ENCODE results near the gene UGT2B7.
"Not testable (repeated sequence)": the region's sequence is repeated elsewhere in the genome, so short reads cannot be mapped to it uniquely, and the experiment has no call there.

Gene UGT2B7

GRCh38 chr4:69096111-69096656 is at the start of gene UGT2B7:
Gene UGT2B7, plus strand, starts transcription at chr4:69096474. Its CDS starts 47 bp downstream, at chr4:69096521.
- no peak for DNase-seq

- DNase-seq = no peak
Measured at GRCh38 chr4:69049860-69050259, 46.4 kb upstream of the UGT2B7 start.

- DNase-seq = not testable (repeated sequence)
Measured at GRCh38 chr4:69050853-69051575, 45.3 kb upstream of the UGT2B7 start.

GRCh38 chr4:69051576-69051943 is 44.7 kb upstream of the UGT2B7 start:
- no peak for DNase-seq

DNA sequence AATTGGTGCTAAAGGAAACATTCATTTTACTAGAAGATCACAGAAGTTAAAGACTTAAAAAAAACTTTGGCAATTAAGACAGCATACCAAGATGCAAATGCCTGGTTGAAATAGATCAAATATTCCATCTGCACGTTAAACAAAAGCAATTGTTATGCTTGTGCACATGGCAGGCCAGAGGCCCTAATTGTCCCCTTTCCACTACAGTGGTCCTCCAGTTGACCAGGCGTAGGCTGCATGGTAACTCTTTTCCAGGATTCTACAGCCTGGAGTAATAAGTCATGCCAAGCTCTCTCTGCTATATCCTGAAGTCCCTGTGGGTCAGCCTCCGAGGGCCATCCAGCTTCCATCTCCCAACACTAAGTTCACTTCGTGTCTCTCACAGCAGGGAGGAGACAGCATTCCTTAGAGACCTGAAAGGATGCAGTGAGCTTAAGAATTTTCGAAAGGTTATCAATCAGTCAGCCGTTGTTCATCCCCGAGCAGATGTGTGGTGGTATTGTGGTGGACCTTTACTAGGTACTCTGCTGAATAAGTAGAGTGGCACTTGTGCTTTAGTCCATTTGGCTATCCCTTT is 42.9 kb upstream of the UGT2B7 start:
- not testable (repeated sequence) for DNase-seq

DNA sequence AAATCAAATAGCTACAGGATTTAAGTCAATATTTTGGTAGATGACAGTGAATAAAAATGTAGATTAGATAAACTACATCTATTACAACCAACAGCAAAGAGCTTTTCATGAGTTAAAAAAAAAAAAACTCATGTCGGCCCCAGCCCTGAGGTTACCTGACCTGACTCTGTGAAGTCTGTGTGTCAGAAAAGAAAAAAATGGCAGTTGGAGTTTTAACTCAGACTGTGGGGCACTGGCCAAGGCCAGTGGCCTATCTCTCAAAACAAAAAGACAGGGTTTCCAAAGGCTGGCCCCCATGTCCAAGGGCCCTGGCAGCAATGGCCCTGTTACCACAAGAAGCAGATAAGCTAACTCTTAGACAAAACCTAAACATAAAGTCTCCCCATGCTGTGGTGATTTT is 42.2 kb upstream of the UGT2B7 start:
- DNase-seq = not testable (repeated sequence)

GRCh38 chr4:69054578-69055200 is 41.6 kb upstream of the UGT2B7 start:
- no peak for DNase-seq

GRCh38 chr4:69056150-69056549 is 40.1 kb upstream of the UGT2B7 start:
- no peak for DNase-seq

- DNase-seq = no peak
Measured at GRCh38 chr4:69056921-69057550, 39.2 kb upstream of the UGT2B7 start.

DNA sequence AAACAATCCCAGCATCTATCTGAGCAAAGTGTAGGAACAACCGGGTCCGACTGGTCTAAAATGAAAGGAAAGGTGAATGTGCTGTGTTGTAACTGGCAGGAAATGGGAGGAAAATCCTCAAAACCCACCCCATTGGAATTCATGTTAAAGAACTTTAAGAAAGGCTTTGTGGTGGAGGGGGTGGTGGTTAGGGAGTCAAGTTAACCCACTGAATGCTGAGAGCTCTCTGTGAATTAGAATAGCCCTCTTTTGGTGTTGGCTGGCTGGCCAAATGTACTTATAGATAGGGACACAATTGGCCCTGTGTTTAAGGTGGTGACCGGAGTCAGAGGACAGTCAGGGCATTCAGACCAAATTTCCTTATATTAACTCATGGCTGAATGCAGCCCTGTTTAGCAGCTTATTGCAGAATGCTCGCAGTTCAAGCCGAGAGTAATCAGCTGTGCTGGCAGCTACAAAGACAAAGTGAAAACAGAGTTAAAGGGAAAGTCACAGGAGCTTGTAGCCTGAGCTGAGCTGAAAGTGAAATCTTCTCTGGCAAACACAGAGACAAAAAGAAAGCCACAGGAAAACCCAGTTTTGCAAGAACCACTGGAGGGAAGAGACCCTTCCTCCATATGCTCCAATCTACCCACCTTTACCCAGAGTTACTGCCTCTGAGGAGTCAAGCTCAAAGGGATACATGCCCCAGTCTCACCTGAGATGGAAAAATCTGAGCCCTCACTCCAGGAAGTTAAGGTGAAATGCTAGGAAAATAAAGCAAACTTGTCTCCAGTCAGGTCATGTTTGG is 38.5 kb upstream of the UGT2B7 start:
- no peak for DNase-seq

DNA sequence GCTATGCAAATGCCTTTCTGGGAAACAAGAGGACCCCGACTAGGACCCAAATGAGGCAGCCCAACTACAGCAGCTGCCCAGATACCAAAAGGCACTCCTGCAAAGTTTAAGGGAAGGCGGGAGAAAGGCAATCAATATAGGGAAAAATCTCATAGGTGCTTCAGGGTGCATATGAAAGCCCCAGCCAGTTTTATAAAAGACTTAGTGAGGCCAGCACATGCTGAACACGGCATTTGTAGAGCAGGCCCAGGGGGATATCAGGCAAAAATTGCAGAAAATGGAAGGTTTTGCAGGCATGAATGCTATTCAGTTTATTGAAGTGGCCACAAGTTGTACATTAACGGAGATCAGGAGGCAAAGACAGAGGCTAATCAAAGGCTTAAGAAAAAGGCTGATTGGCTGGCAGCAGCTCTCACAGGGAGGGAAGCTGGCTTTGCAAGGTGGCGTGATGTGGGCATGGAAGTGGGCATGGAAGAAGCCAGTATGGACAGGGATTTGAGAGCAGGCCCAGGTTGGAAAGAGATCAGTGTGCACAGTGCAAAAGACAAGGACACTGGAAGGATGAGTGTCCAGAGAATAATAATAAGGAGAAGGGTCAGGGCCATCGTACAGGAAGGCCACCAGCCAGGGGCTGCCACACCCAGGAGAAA is 37.7 kb upstream of the UGT2B7 start:
- no peak for DNase-seq

GRCh38 chr4:69060651-69061308 is 35.5 kb upstream of the UGT2B7 start:
- no peak for DNase-seq

GRCh38 chr4:69064391-69064790 is 31.9 kb upstream of the UGT2B7 start:
- DNase-seq = no peak

DNA sequence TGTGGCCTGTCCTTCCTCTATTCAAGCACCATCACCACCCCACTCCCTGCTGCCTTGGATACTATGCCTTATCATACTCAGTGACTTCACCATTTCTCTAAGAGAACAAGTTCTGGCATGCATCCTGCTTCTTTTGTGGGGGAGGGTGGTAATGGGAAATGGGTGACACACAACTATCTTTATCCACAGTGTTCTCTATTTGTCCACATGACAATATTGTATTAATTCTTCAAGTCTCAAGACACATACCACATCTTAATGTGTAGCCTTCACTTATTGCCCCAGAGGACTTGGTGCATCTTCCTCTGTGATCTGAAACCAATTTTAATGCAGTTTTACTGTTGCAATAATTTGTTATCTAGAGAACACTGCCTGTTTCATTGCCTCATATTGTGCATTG is 29.3 kb upstream of the UGT2B7 start:
- no peak for DNase-seq

DNA sequence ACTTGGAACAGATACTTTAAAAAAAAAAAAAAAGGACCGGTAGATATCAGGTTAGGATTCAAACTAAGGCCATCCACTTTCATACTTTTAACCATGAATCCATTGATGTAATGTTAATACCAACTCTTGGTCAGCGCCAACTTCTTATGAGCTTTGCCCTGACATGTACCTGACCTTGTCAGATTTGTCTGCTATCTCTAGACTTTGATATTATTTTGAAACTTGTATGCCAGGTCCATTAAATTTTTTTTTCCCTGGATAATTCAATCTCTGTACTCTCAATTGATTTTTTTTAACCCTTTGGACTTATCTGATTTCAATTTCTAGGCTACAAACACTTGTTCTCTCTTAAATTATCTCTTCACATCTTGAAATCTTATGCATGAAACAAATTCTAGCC is 27.2 kb upstream of the UGT2B7 start:
- no peak for DNase-seq

- DNase-seq = no peak
Measured at GRCh38 chr4:69070590-69070989, 25.7 kb upstream of the UGT2B7 start.

DNA sequence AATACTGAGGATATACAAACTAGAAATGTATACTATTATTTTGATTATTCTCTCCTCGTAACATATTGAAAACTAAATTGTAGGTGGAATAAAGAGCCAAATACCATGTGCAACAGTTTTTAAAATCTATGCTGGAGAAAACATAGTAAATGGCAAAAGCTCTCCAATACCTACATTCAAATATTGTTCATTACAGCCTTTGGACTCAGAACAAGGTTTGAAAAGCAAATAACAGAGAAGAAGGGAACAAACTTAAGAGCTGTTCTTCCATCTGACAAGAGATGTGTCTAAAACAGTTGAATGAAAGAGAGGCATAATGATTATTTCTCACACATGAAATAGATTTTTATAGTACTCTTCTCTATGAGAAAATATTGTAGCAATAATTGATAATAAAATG is 25.0 kb upstream of the UGT2B7 start:
- DNase-seq = no peak

- no peak for DNase-seq
Measured at GRCh38 chr4:69073375-69073774, 22.9 kb upstream of the UGT2B7 start.

GRCh38 chr4:69075061-69075792 is 21.0 kb upstream of the UGT2B7 start:
- DNase-seq = no peak

- DNase-seq = no peak
Measured at GRCh38 chr4:69078852-69079251, 17.4 kb upstream of the UGT2B7 start.

- DNase-seq = no peak
Measured at GRCh38 chr4:69088473-69088872, 7.8 kb upstream of the UGT2B7 start.

Measured in NCI-H1092 (cell line).